GM18507 (cell line): ENCODE measurements around the gene TCEAL9.
A peak's percentile ranks its signal among the peaks of the same experiment; 100 is the strongest.
"Not testable (repeated sequence)": the region's sequence is repeated elsewhere in the genome, so short reads cannot be mapped to it uniquely, and the experiment has no call there.

Experiments used
- DNase-seq: peaks from one replicate; pipeline ENCODE4 v3.0.0; 2011; ENCODE audit warnings: low read depth; ENCODE audit not compliant: insufficient read length; ENCODE audit errors: extremely low spot score
- FAIRE-seq: peaks from 2 replicates; lab custom pipeline; 2011; peaks lifted over from hg19 to GRCh38; lab: Jason Lieb, UNC

Gene TCEAL9

GRCh38 chrX:103356130-103356798 is at the start of gene TCEAL9:
TSS of gene TCEAL9 (plus strand) at chrX:103356506. CDS start at chrX:103357685, 1,179 bp downstream.
- no peak for DNase-seq
- no peak for FAIRE-seq

DNA sequence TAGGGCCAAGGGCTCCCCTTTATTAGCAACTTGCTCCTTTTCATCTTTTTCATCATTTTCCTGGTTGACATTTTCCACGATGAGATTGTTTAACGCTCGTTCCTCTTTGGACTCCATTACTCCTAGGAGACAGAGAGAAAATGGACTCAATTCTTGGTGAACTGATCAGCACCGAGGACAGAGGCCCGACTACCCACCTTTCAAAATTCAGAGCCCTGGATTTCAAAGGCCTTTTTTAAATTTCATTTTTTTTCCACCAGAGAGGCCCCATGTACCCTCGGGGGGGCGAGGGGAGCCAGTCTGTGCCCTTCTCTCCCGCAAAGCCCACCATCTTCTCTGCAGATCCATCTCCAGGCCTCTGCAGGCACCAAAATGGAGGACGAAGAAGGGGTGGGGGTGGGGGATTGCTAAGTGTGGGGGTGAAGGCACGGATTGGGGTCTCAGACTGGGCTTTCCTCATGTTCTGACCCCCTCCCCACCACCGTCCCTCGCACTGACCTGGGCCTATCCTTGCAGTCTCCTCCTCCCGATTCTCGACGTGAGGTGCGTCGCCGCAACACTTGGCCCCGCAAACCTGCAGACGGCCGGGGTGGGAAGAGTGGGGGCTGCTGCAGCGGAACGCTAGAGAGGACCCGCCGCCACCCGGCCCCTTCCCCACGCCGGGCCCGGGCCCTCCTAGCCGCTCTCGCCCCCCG is 46.3 kb upstream of the TCEAL9 start:
- no peak for DNase-seq
- FAIRE-seq = no peak

DNA sequence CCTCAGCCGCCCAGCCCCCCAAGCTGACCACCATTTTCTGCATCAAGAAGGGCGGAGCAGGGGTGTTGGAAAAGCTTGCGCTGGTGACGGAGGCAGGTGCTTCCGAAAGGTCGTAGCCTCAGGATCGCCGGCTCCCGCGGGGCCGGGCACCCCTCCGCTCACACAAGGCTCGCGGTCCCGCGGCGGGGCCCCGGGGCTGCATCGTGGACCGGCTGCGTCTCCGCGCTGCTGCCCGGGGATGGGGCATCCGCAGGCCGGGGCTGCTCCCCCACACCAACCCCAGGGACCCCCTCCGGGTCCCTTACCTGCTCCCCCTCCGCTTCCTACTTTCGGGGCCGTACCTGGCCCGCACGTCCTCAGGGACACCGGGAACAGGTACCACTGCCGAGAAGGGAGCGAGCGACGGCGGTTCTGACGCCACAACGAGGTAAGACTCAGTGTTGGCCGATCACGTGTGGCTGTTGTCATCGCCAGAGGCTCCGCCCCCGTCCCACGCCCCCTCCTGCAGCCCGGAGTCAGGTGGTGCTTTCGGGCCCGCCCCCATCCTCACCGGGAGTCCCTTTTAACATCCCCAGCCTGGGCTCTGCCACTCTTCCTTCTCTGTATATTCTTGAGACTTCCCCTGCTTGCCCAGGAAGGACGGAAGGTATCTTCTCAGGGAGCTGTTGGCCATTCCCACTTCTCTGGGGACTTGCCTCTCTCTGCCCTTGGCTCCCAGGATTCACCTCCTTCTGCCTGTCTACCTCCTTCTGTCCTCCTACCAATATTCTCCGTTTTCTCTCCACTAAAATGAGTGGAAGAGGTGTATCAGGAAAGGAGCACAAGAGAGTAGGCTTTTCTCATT is 45.5 kb upstream of the TCEAL9 start, which contains the start of gene BEX2:
TSS of gene BEX2 (minus strand) at position 436 of the 844 bp plus-strand sequence. CDS start 1,014 bp downstream, outside the sequence.
- FAIRE-seq = peak; percentile 66
- peak; percentile 5 for DNase-seq

GRCh38 chrX:103311399-103311780 is 44.9 kb upstream of the TCEAL9 start:
- DNase-seq = no peak
- no peak for FAIRE-seq

DNA sequence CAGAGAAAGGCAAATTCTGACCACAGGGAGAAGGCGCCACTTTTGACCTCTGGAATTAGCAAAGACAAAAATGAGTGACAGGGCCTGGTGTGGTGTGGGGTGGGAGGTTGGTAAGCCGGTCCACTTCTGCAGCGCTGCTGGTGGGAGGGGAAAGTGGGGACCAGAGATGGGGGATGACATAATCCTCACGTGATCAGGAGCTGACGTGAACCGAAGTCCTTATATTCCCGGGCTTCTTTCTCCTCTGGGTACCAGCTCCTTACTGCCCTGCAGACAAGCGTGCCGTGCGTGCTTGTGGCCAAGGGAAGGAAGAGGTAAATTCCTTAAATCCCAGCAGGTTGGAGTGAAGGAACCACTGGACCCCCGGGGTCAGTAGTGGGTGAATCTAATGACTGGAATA is 26.3 kb upstream of the TCEAL9 start, which contains the start of gene TCEAL7:
TSS of gene TCEAL7 (plus strand) at position 249 of the 400 bp plus-strand sequence. CDS start 1,165 bp downstream, outside the sequence.
- no peak for DNase-seq
- no peak for FAIRE-seq

GRCh38 chrX:103330681-103331288 is 25.5 kb upstream of the TCEAL9 start:
- FAIRE-seq (no peak), DNase-seq (no peak)

- FAIRE-seq (no peak), DNase-seq (no peak)
Measured at GRCh38 chrX:103338663-103339062, 17.6 kb upstream of the TCEAL9 start.

- DNase-seq (no peak), FAIRE-seq (peak; percentile 15)
Measured at GRCh38 chrX:103343105-103343504, 13.2 kb upstream of the TCEAL9 start.

- FAIRE-seq (no peak), DNase-seq (no peak)
Measured at GRCh38 chrX:103344606-103345005, 11.7 kb upstream of the TCEAL9 start.

- no peak for DNase-seq
- no peak for FAIRE-seq
Measured at GRCh38 chrX:103347682-103348397, 8.5 kb upstream of the TCEAL9 start.

DNA sequence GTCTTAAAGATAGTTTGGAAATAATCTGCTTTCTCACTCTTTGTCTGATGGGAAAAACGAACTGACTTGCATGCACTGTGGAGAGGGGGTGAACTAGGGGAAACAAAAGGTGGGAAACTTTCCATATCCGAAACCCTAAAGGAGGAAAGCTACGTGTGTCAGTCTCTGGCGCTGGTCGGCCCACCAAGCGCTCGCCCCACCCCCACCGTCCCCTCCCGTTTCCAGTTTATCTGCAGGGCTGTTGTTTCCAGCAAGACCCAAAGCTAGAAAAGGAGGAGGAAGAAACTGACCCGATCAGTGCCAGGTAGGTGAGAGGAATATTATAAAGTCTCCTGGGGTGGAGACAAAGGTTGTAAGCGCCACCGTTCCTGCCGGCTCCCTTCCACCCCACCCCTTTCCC is 552 bp downstream of the TCEAL9 start:
- no peak for FAIRE-seq
- no peak for DNase-seq

- FAIRE-seq (no peak), DNase-seq (no peak)
Measured at GRCh38 chrX:103357871-103358270, 1.6 kb downstream of the TCEAL9 start.

DNA sequence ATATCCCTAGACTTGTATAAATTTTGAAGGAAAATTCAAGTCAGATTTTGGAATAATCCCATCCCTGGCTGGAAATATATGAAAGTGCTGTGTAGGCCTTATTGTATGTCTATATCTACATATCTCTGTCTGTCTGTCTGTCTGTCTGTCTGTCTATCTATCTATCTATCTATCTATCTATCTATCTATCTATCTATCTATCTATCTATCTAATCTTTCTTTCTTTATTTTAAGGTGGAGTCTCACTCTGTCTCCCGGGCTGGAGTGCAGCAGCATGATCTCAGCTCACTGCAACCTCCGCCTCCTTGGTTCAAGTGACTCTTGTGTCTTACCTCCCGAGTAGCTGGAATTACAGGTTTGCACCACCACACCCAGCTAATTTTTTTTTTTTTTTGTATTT is 3.3 kb downstream of the TCEAL9 start:
- FAIRE-seq, DNase-seq: not testable (repeated sequence)

DNA sequence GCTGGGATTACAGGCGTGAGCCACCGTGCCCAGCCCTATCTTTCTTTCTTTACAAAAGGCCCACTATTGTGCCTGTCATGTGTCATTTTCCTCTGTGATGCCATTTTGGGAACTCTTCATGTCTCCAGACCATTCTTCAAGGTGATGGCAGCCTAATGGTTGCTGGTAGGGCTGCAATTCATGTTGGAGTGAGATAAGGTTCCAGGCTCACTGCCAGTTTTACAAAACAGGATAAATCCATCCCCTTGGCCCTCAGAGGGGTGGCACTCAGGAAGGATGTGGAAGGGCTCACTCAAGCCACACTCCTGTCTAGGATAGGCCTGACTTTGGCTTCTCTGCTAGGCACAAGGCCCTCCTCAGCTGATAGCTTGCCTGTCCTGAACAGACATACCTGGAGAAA is 3.8 kb downstream of the TCEAL9 start:
- DNase-seq (no peak), FAIRE-seq (no peak)

DNA sequence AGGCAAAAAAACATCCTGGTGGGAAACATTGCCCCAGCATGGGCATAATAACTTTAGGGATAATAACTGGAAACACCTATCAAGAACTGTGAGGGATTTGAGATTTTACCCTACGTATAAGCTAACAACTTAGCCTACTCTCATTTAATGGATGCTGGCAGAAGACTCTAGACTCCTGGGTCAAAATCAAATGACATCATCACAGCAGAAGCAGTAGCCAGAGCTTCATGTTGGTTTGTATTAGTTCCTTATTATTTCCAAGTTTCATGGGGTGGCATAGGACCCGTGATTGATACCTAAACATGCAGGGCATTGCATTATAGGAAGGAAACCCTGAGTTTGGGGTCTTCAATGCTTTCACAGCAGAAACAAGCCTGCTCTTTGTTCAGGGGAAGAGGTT is 4.6 kb downstream of the TCEAL9 start:
- DNase-seq (no peak), FAIRE-seq (no peak)

- no peak for FAIRE-seq
- DNase-seq = no peak
Measured at GRCh38 chrX:103361798-103362197, 5.5 kb downstream of the TCEAL9 start.

- DNase-seq (no peak), FAIRE-seq (no peak)
Measured at GRCh38 chrX:103362474-103362873, 6.2 kb downstream of the TCEAL9 start.

DNA sequence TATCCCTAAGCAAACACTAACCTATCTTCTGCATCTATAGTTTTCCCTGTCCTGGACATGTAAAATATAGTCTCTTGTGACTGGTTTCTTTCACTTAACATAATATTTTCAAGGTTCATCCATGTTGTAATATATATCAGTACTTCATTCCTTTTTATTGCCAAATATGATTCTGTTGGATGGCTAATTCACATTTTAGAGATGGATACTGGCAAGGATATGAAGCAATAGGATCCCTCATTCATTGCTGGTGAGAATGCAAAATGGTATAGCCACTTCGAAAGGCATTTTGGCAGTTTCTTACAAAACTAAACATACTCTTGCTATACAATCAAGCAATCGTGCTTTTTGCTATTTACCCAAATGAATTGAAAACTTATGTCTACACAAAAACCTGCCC is 6.7 kb downstream of the TCEAL9 start:
- DNase-seq (no peak), FAIRE-seq (no peak)

DNA sequence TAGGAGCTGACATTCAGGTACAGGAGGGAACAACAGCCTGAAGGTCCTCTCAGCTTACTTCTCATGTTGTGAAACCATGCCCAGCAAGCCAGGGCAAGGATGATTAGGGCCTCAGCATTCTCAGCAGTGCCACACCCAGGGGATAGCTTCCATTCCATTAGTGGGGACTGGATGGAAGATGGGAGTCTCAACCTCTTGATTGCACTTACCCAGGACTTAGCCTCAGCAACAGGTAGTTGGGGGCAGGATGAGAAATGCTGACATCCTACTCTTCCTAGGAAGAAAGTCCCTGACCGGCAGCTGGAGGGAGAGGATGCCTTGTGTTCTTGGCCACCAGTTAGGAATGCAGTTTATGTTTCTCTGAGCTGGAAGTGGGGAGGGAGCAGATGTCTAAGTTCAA is 11.2 kb downstream of the TCEAL9 start:
- no peak for DNase-seq

More for the DNA sequence above, 11.2 kb downstream of the TCEAL9 start:
- no peak for FAIRE-seq
